ENCODE results near the gene NOL4L.

The NOL4L gene

GRCh38 chr20:32613192-32614053 lies 28.3 kb upstream of the NOL4L start:
- no peak for DNase-seq

GRCh38 chr20:32612351-32613191 lies 27.4 kb upstream of the NOL4L start:
- no peak for DNase-seq

- no peak for DNase-seq
These were observed 26.7 kb upstream of the NOL4L start for GRCh38 chr20:32611868-32612267.

GRCh38 chr20:32611286-32611685 lies 26.2 kb upstream of the NOL4L start:
- DNase-seq: no peak

- DNase-seq: no peak
These were observed 25.5 kb upstream of the NOL4L start for GRCh38 chr20:32610472-32611218.

GRCh38 chr20:32609993-32610392 lies 24.9 kb upstream of the NOL4L start:
- DNase-seq: no peak

- DNase-seq: no peak
These were observed 24.1 kb upstream of the NOL4L start for GRCh38 chr20:32609111-32609773.

- DNase-seq: no peak
These were observed 23.5 kb upstream of the NOL4L start for GRCh38 chr20:32608664-32609015.

- no peak for DNase-seq
These were observed 22.9 kb upstream of the NOL4L start for GRCh38 chr20:32607727-32608663.

- no peak for DNase-seq
These were observed 22.2 kb upstream of the NOL4L start for GRCh38 chr20:32607324-32607723.

- no peak for DNase-seq
These were observed 21.7 kb upstream of the NOL4L start for GRCh38 chr20:32606790-32607189.

- DNase-seq: no peak
These were observed 21.0 kb upstream of the NOL4L start for GRCh38 chr20:32606107-32606506.

GRCh38 chr20:32605167-32605656 lies 20.1 kb upstream of the NOL4L start:
- no peak for DNase-seq

- DNase-seq: no peak
These were observed 18.1 kb upstream of the NOL4L start for GRCh38 chr20:32603046-32603726.

GRCh38 chr20:32602273-32602672 lies 17.1 kb upstream of the NOL4L start:
- DNase-seq: no peak

- no peak for DNase-seq
These were observed 15.6 kb upstream of the NOL4L start for GRCh38 chr20:32600681-32601237.

GRCh38 chr20:32599783-32600340 lies 14.7 kb upstream of the NOL4L start:
- no peak for DNase-seq

GRCh38 chr20:32598606-32599005 lies 13.5 kb upstream of the NOL4L start:
- no peak for DNase-seq

GRCh38 chr20:32597714-32598113 lies 12.6 kb upstream of the NOL4L start:
- no peak for DNase-seq

- DNase-seq: no peak
These were observed 11.6 kb upstream of the NOL4L start for GRCh38 chr20:32596681-32597252.
